GM11168 (cell line): ENCODE measurements around the gene ZMYND8.

Experiments
- in situ Hi-C: fragments of 300-500 bp; cut with MboI; formaldehyde crosslinking; loops from one replicate; pipeline ENCODE4 v1.12.0; 2022; ENCODE audit warnings: low sequenced_read_pairs; ENCODE audit not compliant: unreplicated experiment

Gene ZMYND8

DNA sequence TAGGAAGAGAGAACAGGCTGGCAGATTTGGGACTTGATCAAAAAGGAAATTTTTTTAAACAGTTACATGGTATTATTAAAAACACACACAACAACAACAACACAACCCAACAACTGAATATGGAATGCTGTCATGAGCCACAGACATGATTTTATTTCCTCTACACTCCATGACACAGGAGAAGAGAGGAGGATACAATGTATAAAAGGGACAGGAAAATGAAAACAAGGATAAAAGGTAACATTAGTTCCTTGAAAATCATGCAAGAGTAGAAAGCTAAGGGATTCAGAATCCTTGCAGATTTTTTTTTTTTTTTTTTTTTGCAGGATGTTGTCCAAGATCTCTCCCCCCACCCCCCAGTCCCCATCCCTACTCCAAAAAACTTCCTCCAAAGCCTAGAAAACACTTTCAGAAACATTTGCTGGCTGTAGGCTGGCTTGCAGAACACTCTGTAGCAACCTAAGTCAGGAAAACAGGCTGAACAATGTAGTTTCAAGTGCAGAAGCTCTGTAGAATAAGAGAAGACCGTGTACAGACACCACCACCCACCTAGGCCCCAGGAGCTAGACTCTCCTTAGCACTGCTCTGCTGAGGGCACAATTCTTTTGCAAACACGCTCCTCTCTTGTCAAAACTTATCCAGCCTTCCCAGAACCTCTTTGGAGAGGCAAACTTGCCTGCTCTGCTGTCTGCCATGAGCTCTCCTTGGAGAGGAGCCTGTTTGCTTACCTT, 845 bp downstream of the ZMYND8 start:
- in situ Hi-C loops = no loop called here

- in situ Hi-C loops = no loop called here
Observed at GRCh38 chr20:47354714-47355488, 1.6 kb downstream of the ZMYND8 start.

DNA sequence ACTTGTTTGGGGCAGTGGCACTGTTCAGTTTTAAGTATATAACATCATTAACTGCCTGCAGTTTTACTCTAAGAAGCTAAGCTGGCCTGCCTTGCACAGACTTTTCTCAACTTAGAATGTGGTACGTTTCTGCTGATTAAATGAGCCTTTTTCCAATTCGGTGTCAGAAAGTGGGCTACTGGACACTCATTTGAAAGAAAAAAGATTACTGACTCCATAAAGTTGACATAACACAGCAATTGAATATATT, 2.1 kb downstream of the ZMYND8 start:
- in situ Hi-C loops = no loop called here

DNA sequence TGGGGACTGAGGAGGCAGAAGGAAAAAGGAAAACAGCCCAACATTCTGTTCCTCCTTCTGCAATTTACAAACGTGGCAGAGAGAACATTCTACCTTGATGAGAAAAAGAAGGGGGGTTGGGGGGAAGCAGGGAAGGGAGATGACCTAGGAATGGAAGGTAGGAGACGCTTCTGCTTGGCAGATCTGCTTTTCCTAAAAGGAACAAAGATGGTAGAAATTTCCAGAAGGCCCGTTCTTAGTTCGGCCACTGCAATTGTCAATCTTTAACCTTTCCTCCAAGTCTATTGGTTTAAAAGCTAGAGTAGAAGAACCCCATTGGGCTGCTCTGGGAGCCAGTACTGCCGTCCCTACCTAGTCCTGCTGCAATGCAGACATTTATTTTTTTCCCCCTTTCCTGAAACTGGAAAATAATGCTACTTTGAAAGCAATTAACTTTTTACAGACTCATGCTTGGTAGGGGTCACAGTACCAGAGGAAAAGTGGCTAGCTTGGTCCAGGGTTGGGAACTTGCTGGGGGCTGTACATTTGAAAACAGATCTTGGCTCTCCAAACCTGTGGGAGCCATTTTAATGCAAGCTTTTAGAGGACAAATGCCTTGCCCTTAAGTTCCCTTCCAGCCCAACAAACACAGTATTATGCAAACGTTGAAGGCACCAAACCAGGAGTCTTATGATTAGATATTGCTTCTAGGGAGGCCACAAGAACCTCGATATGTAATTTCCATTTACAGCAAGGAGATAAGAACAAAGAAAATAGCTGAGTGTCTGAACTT, 2.6 kb downstream of the ZMYND8 start:
- in situ Hi-C loops = no loop called here

DNA sequence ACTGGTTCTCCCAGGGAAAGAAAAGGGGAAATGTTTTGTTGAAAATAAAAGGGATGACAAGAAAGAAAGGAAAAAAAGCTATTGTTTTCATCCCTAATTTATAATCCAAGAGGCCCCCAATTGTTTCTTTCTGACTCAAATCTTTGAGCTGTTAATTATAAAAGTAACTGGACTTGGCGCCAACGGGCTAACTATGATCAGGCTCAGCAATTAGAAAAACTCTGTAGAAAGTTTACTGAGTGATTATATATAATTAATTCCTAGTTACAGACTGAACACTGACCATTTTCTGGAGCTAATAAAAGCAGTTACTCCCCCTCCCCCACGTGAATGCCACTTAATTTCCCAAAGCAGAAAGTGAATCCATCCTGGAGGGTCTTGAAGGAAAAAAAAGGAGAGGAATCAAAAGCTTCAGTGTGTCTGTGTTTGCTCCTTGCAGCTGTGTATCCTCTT, 3.2 kb downstream of the ZMYND8 start:
- in situ Hi-C loops = no loop called here

GRCh38 chr20:47352332-47353238, 3.9 kb downstream of the ZMYND8 start:
- in situ Hi-C loops = no loop called here

DNA sequence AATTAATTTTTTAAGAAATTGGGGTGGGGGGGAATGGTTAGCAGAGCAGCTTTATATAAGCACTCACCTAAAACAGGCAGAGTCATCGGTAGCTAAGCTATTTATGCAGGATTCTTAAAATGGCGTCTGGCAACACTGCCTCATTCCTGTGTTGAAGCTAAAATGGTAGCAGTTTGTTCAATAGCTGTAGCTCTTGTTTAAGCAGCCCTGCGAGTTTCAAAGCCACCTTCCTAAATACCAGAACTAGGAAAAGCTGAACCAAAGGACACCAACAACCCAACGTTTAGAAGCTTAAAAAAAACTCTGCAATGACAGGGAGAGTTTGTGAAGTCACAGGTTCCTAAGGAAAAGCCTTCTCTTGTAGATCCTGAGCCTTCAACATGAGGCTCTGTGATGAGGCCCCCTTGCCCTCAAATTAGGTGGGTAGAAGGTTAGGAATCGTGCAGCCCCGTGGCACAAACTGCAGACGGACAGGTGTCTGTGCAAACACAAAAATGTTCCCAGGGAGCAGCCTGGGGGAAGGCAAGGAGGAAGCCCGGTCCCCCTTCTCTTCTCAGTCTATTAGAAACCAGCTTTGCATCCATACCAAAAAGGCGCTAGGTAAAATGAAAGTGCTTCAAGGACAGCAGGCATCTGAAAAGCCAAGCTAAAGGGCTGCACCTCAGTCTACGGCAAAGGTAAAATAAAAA, 4.7 kb downstream of the ZMYND8 start:
- in situ Hi-C loops = no loop called here

DNA sequence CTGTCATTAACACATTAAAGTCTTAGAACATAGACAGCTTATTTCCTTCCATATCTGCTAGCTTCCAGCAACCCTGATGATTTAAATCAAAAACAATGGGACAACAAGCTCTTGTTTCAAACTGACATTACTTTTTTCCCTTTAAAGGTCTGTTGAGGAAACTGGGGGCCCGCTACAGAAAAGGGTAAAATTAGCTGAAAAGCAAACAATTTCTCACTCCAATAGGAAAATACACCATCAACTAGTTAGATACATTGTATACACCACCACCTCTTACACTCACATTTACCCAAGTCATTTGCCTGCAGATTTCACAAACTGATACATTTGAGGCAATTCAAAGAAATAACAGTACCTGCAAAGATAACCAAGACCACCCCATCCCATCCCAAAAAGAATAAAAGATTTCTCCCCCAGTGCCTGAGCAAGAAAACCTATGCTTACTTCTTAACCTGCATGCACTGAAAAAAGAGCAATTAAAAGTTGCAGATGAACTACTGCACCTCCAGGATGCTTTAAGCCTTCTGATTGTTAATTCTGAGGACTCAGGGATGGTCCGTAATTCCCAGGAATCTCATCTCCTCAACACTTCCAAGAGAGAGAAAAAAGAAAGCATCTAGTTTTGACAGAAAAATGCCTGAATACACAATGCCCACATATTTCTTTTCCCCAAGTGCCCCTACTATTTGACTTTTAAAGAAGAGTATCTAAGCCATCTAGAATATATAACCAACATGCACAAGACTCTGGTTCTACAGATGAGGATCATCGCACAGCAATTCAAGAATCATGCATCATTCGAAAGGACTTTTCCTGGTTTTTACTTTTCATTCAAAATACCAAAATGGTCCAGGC, 5.6 kb downstream of the ZMYND8 start:
- in situ Hi-C loops = no loop called here

DNA sequence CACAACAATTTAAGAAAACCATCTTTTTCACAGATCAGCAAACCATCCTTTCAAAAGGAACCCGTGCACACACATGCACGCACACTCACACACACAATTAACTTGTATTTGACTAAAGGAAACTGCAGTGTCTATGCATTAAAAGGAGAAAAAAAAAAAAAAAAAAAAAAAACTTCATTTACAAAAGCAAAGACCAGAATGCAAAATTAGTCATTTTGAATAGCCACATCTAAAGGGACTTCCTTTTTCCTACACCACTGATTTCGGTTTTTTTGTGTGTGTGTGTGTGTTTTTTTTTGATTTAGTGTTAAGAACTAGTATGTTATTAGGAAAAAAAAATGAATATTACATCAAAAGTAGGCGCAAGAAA, 6.3 kb downstream of the ZMYND8 start:
- in situ Hi-C loops = no loop called here

DNA sequence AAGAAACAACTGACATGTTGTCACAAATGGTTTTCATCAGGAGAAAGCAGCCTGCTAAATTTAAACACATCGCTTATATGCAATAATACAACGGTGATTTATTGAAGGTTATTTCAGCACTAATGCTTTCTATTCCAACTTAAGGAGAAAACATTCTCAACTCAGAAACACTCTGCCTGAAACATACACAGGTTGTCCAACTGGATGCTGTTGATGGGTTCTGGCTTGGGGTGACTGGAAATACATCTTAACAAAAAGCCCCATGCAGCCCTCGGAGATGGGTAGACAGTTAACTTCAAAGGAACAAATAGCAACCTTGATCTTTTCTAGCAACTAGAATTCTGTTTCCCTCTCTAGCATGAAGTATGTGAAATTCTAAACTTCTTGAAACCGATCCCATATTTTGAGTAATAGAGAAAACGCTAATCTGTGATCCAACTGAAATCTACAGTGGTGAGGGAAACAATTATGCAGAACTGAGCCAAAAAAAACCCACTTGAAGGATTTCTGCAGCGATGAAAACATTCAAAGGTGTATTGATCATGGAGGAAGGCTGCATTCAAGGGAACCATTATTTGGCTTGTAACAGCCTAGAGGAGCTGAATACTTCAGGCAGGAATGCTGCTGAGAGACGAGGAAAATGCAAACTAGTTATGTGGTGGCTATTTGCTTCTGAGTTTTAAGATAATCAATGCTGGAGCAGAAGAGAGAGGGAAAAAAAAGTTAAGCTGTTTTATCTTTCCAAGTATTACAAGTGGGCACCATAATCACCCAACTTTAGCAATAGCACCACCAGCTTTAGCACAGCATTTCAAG, 6.9 kb downstream of the ZMYND8 start:
- in situ Hi-C loops = no loop called here

DNA sequence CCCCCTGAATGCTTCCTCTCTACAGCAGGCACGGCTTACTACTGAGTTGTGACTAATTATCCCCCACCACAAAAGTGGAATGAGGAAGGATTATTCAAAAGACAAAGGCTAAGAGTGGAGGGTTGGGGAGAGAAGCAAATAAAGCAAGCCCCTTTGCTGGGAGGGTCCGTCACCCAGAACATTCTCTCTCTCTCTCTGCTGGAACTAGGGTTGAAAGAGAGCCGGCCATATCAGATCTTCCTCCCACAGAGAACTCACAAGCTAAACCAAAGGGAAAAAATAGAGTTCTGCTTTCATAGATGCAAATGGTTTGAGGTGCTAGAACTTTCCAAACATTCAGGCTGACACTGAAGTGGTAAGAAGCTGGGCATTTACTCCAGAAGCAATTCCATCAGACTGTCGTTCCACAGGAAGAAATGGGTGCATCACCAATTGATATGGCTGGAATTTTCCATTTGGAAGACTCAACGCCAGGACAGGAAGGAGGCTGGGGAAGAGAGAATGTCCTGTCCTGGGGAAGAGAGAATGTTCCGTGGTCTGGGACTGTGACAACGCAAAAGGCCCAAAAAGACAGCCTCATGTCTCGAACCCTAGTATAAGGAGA, 7.9 kb downstream of the ZMYND8 start:
- in situ Hi-C loops = no loop called here

DNA sequence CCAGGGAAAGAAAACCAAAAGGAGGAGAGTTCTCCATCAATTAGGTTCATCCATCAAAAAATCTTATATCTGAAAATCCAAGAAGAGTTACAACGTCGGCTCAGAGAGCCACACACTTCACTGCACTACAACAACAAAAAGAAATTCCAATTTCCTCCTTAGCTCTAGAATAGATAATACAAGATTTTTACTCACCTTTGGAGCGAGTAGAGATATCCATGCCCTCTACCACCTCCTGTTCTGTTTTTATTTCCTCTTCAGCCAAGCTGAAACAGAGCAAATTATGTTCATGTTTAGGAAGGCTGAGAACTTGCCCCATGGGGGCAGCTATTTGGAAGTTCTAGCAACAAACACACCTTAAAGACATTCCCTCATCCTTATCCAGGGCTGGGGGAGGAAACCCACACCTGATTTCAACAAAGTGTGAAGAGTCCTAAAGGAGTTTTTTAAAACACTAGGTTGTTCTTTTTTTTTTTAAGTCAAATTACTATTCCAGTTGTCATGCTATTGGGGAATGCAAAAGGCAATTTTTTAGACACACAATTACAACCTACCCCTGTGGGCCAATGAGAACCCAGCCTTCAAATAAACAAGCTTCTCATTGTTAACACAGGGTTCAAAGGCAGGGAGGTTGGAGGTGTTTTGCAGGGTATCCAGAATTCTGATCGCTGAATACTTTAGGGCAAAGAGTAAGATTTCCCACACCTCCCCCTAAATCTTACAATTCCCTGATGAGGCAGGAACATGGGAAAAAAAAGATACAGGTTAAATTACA, 8.7 kb downstream of the ZMYND8 start:
- in situ Hi-C loops = no loop called here

- in situ Hi-C loops = no loop called here
Observed at GRCh38 chr20:47346172-47346571, 10.3 kb downstream of the ZMYND8 start.

DNA sequence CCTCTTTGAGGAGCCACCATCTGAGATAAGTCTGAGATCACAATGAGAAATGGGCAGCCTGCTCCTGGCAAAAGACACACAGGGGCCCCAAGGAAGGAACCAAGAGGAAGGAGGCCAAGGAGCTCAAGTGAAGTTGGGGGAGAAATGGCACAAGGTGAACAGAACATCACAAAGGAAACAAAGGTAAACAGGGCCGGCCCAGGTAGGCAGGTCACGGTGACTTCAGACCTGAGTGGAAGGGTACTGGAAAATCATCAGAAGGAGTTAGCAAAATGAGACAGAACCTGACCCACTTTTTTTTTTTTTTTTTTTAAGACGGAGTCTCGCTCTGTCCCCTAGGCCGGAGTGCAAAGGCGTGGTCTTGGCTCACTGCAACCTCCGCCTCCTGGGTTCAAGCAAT, 11.3 kb downstream of the ZMYND8 start:
- in situ Hi-C loops = no loop called here

DNA sequence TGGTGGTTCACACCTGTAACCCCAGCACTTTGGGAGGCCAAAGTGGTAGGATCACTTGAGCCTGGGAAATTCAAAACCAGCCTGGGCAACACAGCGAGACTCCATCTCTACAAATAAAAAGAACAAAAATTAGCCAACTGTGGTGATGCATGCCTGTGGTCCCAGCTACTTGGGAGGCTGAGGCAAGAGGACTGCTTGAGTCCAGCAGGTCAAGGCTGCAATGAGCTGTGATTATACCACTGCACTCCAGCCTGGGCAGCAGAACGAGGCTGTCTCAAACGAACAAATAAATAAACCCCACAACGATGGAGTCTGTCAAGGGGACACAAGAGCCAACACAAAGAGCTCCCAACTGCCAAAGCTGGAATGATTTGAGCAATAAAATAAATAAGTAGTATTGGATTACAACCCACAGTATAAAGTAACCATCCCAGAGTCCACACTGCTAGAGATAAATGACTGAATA, 13.5 kb downstream of the ZMYND8 start:
- in situ Hi-C loops = no loop called here

GRCh38 chr20:47338131-47338628, 18.3 kb downstream of the ZMYND8 start:
- in situ Hi-C loops = no loop called here

- in situ Hi-C loops = no loop called here
Observed at GRCh38 chr20:47337413-47337812, 19.1 kb downstream of the ZMYND8 start.
